Duodenal mucosa (tissue), 2 donors: ENCODE results near the gene WNT11.

Experiments
- H3K27ac ChIP-seq: one replicate; pipeline ENCODE4 v1.7.0; 2013; ENCODE audit warnings: low read depth, low read length
- H3K27me3 ChIP-seq, 2 donors: one replicate each; pipeline ENCODE4 v1.7.0; 2013; ENCODE audit warnings: low read length in 2 of 2, control low read depth in 1 of 2; ENCODE audit not compliant: insufficient read depth in 2 of 2, control insufficient read depth in 1 of 2
- H3K36me3 ChIP-seq, 2 donors: one replicate each; pipeline ENCODE4 v1.7.0; 2013; ENCODE audit warnings: low read length in 2 of 2, control low read depth in 1 of 2; ENCODE audit not compliant: insufficient read depth in 2 of 2, control insufficient read depth in 1 of 2
- H3K4me1 ChIP-seq, 2 donors: one replicate each; pipeline ENCODE4 v1.7.0; 2013; ENCODE audit warnings: low read length in 2 of 2, control low read depth in 1 of 2; ENCODE audit not compliant: insufficient read depth in 2 of 2, control insufficient read depth in 1 of 2
- H3K4me3 ChIP-seq, 2 donors: one replicate each; pipeline ENCODE4 v1.7.0; 2013; ENCODE audit warnings: low read length in 2 of 2, low read depth in 1 of 2
- H3K9ac ChIP-seq, 2 donors: one replicate each; pipeline ENCODE4 v1.7.0; 2013; ENCODE audit warnings: low read length in 2 of 2, low read depth in 1 of 2
- H3K9me3 ChIP-seq, 2 donors: one replicate each; pipeline ENCODE4 v1.7.0; 2013; ENCODE audit warnings: low read length in 2 of 2, control low read depth in 1 of 2; ENCODE audit not compliant: control insufficient read depth in 1 of 2

The WNT11 gene

GRCh38 chr11:76232026-76232665 lies 25.8 kb upstream of the WNT11 start:
- H3K27me3 ChIP-seq = no peaks in the 10 kb centered on the region
- H3K9ac ChIP-seq = peak overlapping the region in 1 of 2 donors; percentile 1
- H3K27ac ChIP-seq = no peak overlapping the region
- H3K9me3 ChIP-seq = no peaks in the 10 kb centered on the region
- H3K4me3 ChIP-seq = no peak overlapping the region
- no peaks in the 10 kb centered on the region for H3K36me3 ChIP-seq
- peaks cover 40 to 44% of the 10 kb centered on the region in 2 donors for H3K4me1 ChIP-seq

- no peaks in the 10 kb centered on the region for H3K27me3 ChIP-seq
- H3K36me3 ChIP-seq = no peaks in the 10 kb centered on the region
- H3K4me1 ChIP-seq = peaks cover 39 to 40% of the 10 kb centered on the region in 2 donors
- H3K9ac ChIP-seq = peak overlapping the region in 1 of 2 donors; percentile 1
- no peaks in the 10 kb centered on the region for H3K9me3 ChIP-seq
- H3K4me3 ChIP-seq = no peak overlapping the region
- no peak overlapping the region for H3K27ac ChIP-seq
Measured at GRCh38 chr11:76231121-76231738, 24.9 kb upstream of the WNT11 start.

- H3K9ac ChIP-seq = no peak overlapping the region
- no peaks in the 10 kb centered on the region for H3K27me3 ChIP-seq
- no peaks in the 10 kb centered on the region for H3K36me3 ChIP-seq
- no peak overlapping the region for H3K27ac ChIP-seq
- H3K9me3 ChIP-seq = no peaks in the 10 kb centered on the region
- H3K4me3 ChIP-seq = no peak overlapping the region
- peaks cover 36 to 40% of the 10 kb centered on the region in 2 donors for H3K4me1 ChIP-seq
Measured at GRCh38 chr11:76230392-76230791, 24.1 kb upstream of the WNT11 start.

GRCh38 chr11:76229690-76230240 lies 23.5 kb upstream of the WNT11 start:
- Histone ChIP-seq H3K9ac (no peak overlapping the region), H3K4me1 (peaks cover 34 to 39% of the 10 kb centered on the region in 2 donors), H3K36me3 (no peaks in the 10 kb centered on the region), H3K9me3 (no peaks in the 10 kb centered on the region), H3K27me3 (no peaks in the 10 kb centered on the region), H3K4me3 (no peak overlapping the region), H3K27ac (no peak overlapping the region)

- Histone ChIP-seq H3K9me3 (no peaks in the 10 kb centered on the region), H3K27me3 (no peaks in the 10 kb centered on the region), H3K4me1 (peaks cover 25 to 30% of the 10 kb centered on the region in 2 donors), H3K36me3 (no peaks in the 10 kb centered on the region), H3K4me3 (no peak overlapping the region), H3K27ac (no peak overlapping the region), H3K9ac (peak overlapping the region in 1 of 2 donors; percentile 49)
Measured at GRCh38 chr11:76228875-76229149, 22.5 kb upstream of the WNT11 start.

- H3K27me3 ChIP-seq = no peaks in the 10 kb centered on the region
- no peaks in the 10 kb centered on the region for H3K36me3 ChIP-seq
- no peaks in the 10 kb centered on the region for H3K9me3 ChIP-seq
- peak overlapping the region; percentile 5 to 20 for H3K4me3 ChIP-seq
- peaks cover 23 to 30% of the 10 kb centered on the region in 2 donors for H3K4me1 ChIP-seq
- H3K9ac ChIP-seq = peak overlapping the region; percentile 49 to 52
- H3K27ac ChIP-seq = peak overlapping the region; percentile 87
Measured at GRCh38 chr11:76228071-76228874, 22.0 kb upstream of the WNT11 start.

GRCh38 chr11:76226626-76227025 lies 20.3 kb upstream of the WNT11 start:
- Histone ChIP-seq H3K4me3 (no peak overlapping the region), H3K27me3 (no peaks in the 10 kb centered on the region), H3K27ac (no peak overlapping the region), H3K36me3 (no peaks in the 10 kb centered on the region), H3K4me1 (peaks cover 13 to 20% of the 10 kb centered on the region in 2 donors), H3K9ac (no peak overlapping the region), H3K9me3 (no peaks in the 10 kb centered on the region)

GRCh38 chr11:76225122-76225611 lies 18.9 kb upstream of the WNT11 start:
- H3K27me3 ChIP-seq = peaks cover 3 to 4% of the 10 kb centered on the region in 2 donors
- H3K27ac ChIP-seq = no peak overlapping the region
- no peaks in the 10 kb centered on the region for H3K36me3 ChIP-seq
- H3K9me3 ChIP-seq = no peaks in the 10 kb centered on the region
- no peak overlapping the region for H3K4me3 ChIP-seq
- no peak overlapping the region for H3K9ac ChIP-seq
- peaks cover 11 to 16% of the 10 kb centered on the region in 2 donors for H3K4me1 ChIP-seq

- Histone ChIP-seq H3K9ac (no peak overlapping the region), H3K4me3 (no peak overlapping the region), H3K4me1 (peaks cover 11 to 16% of the 10 kb centered on the region in 2 donors), H3K27ac (no peak overlapping the region), H3K36me3 (no peaks in the 10 kb centered on the region), H3K9me3 (no peaks in the 10 kb centered on the region), H3K27me3 (peaks cover 4 to 6% of the 10 kb centered on the region in 2 donors)
Measured at GRCh38 chr11:76224461-76225121, 18.3 kb upstream of the WNT11 start.
